ENCODE data around the gene AGPAT2.

- TF ChIP-seq CTCF (conservative IDR thresholded peaks at IDR 0.05) (no peak), ZFX (IDR thresholded peaks at IDR 0.05) (no peak)
Measured at GRCh38 chr9:136682710-136683109, 4.5 kb downstream of the AGPAT2 start.

All from C4-2B (cell line).